ENCODE data around the gene LMX1B.

GRCh38 chr9:126719618-126720031 is 105.9 kb downstream of the LMX1B start:
- TF ChIP-seq, protein P1, sequence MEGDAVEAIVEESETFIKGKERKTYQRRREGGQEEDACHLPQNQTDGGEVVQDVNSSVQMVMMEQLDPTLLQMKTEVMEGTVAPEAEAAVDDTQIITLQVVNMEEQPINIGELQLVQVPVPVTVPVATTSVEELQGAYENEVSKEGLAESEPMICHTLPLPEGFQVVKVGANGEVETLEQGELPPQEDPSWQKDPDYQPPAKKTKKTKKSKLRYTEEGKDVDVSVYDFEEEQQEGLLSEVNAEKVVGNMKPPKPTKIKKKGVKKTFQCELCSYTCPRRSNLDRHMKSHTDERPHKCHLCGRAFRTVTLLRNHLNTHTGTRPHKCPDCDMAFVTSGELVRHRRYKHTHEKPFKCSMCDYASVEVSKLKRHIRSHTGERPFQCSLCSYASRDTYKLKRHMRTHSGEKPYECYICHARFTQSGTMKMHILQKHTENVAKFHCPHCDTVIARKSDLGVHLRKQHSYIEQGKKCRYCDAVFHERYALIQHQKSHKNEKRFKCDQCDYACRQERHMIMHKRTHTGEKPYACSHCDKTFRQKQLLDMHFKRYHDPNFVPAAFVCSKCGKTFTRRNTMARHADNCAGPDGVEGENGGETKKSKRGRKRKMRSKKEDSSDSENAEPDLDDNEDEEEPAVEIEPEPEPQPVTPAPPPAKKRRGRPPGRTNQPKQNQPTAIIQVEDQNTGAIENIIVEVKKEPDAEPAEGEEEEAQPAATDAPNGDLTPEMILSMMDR (conservative IDR thresholded peaks at IDR 0.05): no peak
- TF ChIP-seq ZFX (IDR thresholded peaks at IDR 0.05): no peak

Data from C4-2B (cell line).